ENCODE results near the gene PLCB1.

The PLCB1 gene

DNA sequence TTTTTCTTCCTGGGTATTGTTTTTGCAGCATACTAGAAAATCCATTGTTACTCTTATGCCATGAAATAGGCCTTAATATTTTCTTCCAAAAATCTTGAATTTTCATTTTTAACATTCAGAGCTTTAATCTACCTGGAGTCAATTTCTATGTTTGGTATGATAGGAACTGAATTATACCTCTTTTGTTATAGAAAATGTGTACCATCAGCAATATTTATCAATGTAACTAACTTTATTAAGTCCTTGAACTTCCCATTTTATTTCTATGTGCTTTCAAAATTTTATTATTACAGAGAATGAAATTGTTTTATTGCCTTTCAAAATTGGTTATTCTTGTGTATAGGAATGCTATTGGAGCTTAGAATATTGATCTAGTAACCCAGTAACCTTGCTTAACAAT is 68.2 kb downstream of the PLCB1 start:
- TF ChIP-seq TAF1 (IDR thresholded peaks at IDR 0.05; ENCODE audit: borderline replicate concordance, insufficient read depth, low read length): no peak
- no peak for TF ChIP-seq SIN3A (IDR thresholded peaks at IDR 0.05; ENCODE audit: borderline replicate concordance, insufficient read depth, low read length)
- TF ChIP-seq POLR2AphosphoS5 (IDR thresholded peaks at IDR 0.05; ENCODE audit: low read depth, low read length): no peak
- TF ChIP-seq FOXP2 (optimal IDR thresholded peaks at IDR 0.05; ENCODE audit: borderline replicate concordance, extremely low read depth, extremely low read length, insufficient read depth): no peak
- TF ChIP-seq, protein P1, sequence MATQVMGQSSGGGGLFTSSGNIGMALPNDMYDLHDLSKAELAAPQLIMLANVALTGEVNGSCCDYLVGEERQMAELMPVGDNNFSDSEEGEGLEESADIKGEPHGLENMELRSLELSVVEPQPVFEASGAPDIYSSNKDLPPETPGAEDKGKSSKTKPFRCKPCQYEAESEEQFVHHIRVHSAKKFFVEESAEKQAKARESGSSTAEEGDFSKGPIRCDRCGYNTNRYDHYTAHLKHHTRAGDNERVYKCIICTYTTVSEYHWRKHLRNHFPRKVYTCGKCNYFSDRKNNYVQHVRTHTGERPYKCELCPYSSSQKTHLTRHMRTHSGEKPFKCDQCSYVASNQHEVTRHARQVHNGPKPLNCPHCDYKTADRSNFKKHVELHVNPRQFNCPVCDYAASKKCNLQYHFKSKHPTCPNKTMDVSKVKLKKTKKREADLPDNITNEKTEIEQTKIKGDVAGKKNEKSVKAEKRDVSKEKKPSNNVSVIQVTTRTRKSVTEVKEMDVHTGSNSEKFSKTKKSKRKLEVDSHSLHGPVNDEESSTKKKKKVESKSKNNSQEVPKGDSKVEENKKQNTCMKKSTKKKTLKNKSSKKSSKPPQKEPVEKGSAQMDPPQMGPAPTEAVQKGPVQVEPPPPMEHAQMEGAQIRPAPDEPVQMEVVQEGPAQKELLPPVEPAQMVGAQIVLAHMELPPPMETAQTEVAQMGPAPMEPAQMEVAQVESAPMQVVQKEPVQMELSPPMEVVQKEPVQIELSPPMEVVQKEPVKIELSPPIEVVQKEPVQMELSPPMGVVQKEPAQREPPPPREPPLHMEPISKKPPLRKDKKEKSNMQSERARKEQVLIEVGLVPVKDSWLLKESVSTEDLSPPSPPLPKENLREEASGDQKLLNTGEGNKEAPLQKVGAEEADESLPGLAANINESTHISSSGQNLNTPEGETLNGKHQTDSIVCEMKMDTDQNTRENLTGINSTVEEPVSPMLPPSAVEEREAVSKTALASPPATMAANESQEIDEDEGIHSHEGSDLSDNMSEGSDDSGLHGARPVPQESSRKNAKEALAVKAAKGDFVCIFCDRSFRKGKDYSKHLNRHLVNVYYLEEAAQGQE (IDR thresholded peaks at IDR 0.05; ENCODE audit: insufficient read depth in 1 of 2, low read depth in 2 of 2, low read length in 2 of 2): no peak

DNA sequence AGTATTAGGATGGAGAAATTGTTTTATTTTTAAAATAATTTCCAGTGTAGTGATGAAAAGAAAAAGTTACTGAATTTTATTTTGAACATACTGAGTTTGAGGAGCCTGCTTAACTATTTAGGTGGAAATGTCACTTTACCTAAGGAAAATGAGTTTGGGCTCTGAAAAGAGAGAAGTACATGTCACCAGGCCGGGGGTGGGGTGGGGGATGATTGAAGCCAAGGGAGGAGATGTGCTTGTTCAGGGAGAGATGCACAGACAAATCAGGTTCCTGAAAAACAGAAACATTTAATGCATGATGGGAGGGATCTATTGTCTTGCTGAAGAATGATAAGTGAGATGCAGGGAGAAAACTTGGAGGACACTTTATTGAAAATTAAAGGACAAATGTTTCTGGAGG is 71.3 kb downstream of the PLCB1 start:
- TF ChIP-seq, protein P1 (IDR thresholded peaks at IDR 0.05; ENCODE audit: insufficient read depth in 1 of 2, low read depth in 2 of 2, low read length in 2 of 2): no peak
- no peak for TF ChIP-seq FOXP2 (optimal IDR thresholded peaks at IDR 0.05; ENCODE audit: borderline replicate concordance, extremely low read depth, extremely low read length, insufficient read depth)
- TF ChIP-seq SIN3A (IDR thresholded peaks at IDR 0.05; ENCODE audit: borderline replicate concordance, insufficient read depth, low read length): no peak
- no peak for TF ChIP-seq TAF1 (IDR thresholded peaks at IDR 0.05; ENCODE audit: borderline replicate concordance, insufficient read depth, low read length)
- TF ChIP-seq POLR2AphosphoS5 (IDR thresholded peaks at IDR 0.05; ENCODE audit: low read depth, low read length): no peak

DNA sequence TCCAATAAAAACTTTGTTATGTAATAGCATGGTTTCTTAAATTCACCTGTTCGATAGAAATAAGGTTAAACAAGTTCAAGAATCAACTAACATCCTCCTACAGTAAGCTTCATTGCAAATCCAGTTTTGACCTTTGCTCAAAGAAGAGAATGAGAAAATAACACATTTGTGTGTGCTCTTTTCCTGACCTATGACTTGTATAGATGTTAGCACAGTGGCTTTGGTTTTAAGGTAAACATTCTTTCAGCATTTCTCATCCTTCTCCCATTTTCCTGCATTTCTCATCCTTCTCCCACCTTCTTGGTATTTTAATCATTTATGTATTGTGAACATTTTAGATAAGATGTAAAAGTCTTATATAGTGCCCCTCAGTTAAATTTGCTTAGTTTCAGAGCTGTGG is 73.9 kb downstream of the PLCB1 start:
- TF ChIP-seq TAF1 (IDR thresholded peaks at IDR 0.05; ENCODE audit: borderline replicate concordance, insufficient read depth, low read length) (no peak), SIN3A (IDR thresholded peaks at IDR 0.05; ENCODE audit: borderline replicate concordance, insufficient read depth, low read length) (no peak), FOXP2 (optimal IDR thresholded peaks at IDR 0.05; ENCODE audit: borderline replicate concordance, extremely low read depth, extremely low read length, insufficient read depth) (no peak), POLR2AphosphoS5 (IDR thresholded peaks at IDR 0.05; ENCODE audit: low read depth, low read length) (no peak)
- TF ChIP-seq, protein P1 (IDR thresholded peaks at IDR 0.05; ENCODE audit: insufficient read depth in 1 of 2, low read depth in 2 of 2, low read length in 2 of 2): no peak

DNA sequence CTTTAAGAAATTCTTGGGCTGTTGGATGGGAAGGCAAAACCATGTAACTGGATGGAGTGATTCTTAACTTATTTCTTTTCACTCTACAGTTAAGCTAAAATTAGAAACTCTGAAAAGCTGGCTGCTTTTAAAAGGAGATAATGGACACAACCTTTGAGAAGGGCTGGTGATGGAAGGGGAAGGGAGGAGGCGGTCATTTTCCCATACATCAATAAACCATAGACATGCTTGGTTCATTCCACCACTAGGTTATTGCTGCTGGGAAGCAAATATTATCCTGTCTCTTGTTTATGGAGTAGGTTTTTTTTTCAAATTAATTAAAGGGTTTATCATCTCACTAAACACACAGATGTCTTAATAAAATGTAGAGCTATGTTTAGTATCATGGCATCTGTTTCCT is 76.2 kb downstream of the PLCB1 start:
- TF ChIP-seq FOXP2 (optimal IDR thresholded peaks at IDR 0.05; ENCODE audit: borderline replicate concordance, extremely low read depth, extremely low read length, insufficient read depth): no peak
- no peak for TF ChIP-seq SIN3A (IDR thresholded peaks at IDR 0.05; ENCODE audit: borderline replicate concordance, insufficient read depth, low read length)
- TF ChIP-seq, protein P1 (IDR thresholded peaks at IDR 0.05; ENCODE audit: insufficient read depth in 1 of 2, low read depth in 2 of 2, low read length in 2 of 2): no peak
- TF ChIP-seq TAF1 (IDR thresholded peaks at IDR 0.05; ENCODE audit: borderline replicate concordance, insufficient read depth, low read length): no peak
- no peak for TF ChIP-seq POLR2AphosphoS5 (IDR thresholded peaks at IDR 0.05; ENCODE audit: low read depth, low read length)

DNA sequence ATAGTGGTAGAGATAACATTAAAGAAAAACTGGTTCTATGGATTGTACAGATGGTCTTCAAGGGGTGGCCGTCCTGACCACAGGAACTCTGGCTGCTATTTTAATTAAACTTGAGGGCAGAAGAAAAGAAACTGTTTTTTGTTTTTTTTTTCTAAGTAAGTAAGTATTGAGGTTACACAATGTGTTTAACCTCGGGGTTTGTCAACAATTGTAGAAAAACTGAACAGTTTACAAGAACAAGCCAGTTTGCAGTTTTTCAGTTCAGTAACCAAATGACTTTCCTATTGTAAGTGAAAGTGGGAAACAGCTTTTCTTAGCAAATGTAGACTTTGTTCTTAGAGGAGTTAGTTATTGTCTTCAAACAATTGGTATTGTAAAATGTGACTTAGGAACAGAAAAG is 77.0 kb downstream of the PLCB1 start:
- no peak for TF ChIP-seq FOXP2 (optimal IDR thresholded peaks at IDR 0.05; ENCODE audit: borderline replicate concordance, extremely low read depth, extremely low read length, insufficient read depth)
- no peak for TF ChIP-seq POLR2AphosphoS5 (IDR thresholded peaks at IDR 0.05; ENCODE audit: low read depth, low read length)
- TF ChIP-seq, protein P1 (IDR thresholded peaks at IDR 0.05; ENCODE audit: insufficient read depth in 1 of 2, low read depth in 2 of 2, low read length in 2 of 2): no peak
- no peak for TF ChIP-seq SIN3A (IDR thresholded peaks at IDR 0.05; ENCODE audit: borderline replicate concordance, insufficient read depth, low read length)
- TF ChIP-seq TAF1 (IDR thresholded peaks at IDR 0.05; ENCODE audit: borderline replicate concordance, insufficient read depth, low read length): no peak
